Measurements from ENCODE around the gene PAOX. TPM values are rescaled to one million over a fixed set of nuclear protein-coding genes. Genes with fewer than 3 reads are reported as not detected.
"Not testable (repeated sequence)": the region's sequence is repeated elsewhere in the genome, so short reads cannot be mapped to it uniquely, and the experiment has no call there.

PAOX gene
- polyA plus RNA-seq, 1 experiment, result 4.5 TPM

DNA sequence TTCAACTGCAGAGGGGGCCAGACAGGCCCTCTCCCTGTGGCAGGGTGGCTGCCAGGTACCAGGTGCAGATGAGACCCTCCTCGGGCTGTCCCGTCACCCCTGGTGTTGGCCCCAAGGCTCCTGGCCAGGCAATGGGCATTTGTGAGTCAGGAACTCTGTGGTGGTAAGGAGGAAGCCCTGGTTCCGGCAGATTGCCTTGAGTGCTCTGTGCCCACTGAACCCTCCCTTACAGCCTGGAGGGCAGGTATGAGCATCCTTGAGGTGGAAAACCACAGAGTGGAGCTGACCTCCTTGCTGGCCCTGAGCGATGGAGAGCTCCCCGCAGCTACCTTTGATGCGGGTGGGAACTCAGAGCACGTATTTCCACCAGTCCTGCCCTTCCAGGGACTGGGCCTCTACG lies 2.0 kb downstream of the PAOX start:
- TF ChIP-seq, protein P1, sequence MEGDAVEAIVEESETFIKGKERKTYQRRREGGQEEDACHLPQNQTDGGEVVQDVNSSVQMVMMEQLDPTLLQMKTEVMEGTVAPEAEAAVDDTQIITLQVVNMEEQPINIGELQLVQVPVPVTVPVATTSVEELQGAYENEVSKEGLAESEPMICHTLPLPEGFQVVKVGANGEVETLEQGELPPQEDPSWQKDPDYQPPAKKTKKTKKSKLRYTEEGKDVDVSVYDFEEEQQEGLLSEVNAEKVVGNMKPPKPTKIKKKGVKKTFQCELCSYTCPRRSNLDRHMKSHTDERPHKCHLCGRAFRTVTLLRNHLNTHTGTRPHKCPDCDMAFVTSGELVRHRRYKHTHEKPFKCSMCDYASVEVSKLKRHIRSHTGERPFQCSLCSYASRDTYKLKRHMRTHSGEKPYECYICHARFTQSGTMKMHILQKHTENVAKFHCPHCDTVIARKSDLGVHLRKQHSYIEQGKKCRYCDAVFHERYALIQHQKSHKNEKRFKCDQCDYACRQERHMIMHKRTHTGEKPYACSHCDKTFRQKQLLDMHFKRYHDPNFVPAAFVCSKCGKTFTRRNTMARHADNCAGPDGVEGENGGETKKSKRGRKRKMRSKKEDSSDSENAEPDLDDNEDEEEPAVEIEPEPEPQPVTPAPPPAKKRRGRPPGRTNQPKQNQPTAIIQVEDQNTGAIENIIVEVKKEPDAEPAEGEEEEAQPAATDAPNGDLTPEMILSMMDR (IDR thresholded peaks at IDR 0.05; ENCODE audit: insufficient read depth, low read depth, low read length), result no peak
- no peak for DNase-seq (ENCODE audit: low read depth)
- POLR2A ChIA-PET, result no interaction called here
- Histone ChIP-seq H3K36me3 (ENCODE audit: control insufficient read depth, insufficient read depth, low read length) (peaks cover 1% of the 10 kb centered on the region; the same call in 1 of the 2 replicates), H3K4me3 (ENCODE audit: low read depth, low read length) (no peak overlapping the region), H3K27me3 (ENCODE audit: control insufficient read depth, insufficient read depth, low read length) (no peaks in the 10 kb centered on the region)
- CTCF ChIA-PET, result no interaction called here

- Histone ChIP-seq H3K36me3 (ENCODE audit: control insufficient read depth, insufficient read depth, low read length) (peaks cover 2% of the 10 kb centered on the region), H3K27me3 (ENCODE audit: control insufficient read depth, insufficient read depth, low read length) (no peaks in the 10 kb centered on the region), H3K4me3 (ENCODE audit: low read depth, low read length) (no peak overlapping the region)
- POLR2A ChIA-PET, result no interaction called here
- DNase-seq (ENCODE audit: low read depth), result no peak
- TF ChIP-seq, protein P1 (IDR thresholded peaks at IDR 0.05; ENCODE audit: insufficient read depth, low read depth, low read length), result no peak
- CTCF ChIA-PET, result no interaction called here
Observed at GRCh38 chr10:133383551-133383950, 4.5 kb downstream of the PAOX start.

DNA sequence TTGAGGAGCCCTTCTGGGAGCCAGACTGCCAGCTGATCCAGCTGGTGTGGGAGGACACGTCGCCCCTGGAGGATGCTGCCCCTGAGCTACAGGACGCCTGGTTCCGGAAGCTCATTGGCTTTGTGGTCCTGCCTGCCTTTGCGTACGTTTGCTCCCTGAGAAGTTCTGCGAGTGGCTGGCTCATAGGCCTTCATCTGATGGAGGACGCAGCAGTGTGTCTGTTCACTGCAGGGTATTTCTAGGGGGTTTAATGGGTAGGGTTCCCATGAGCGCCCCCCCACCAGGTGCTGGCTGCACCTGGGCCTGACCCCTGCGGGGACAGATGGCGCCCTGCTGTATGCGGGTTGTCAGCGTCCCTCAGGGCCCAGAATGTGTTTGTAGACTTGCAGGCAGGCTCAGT lies 5.0 kb downstream of the PAOX start:
- H3K36me3 ChIP-seq (ENCODE audit: control insufficient read depth, insufficient read depth, low read length), result peaks cover 3% of the 10 kb centered on the region
- no peaks in the 10 kb centered on the region for H3K27me3 ChIP-seq (ENCODE audit: control insufficient read depth, insufficient read depth, low read length)
- TF ChIP-seq, protein P1 (IDR thresholded peaks at IDR 0.05; ENCODE audit: insufficient read depth, low read depth, low read length), result no peak
- no peak for DNase-seq (ENCODE audit: low read depth)
- POLR2A ChIA-PET, result no interaction called here
- H3K4me3 ChIP-seq (ENCODE audit: low read depth, low read length), result no peak overlapping the region
- CTCF ChIA-PET, result no interaction called here

DNA sequence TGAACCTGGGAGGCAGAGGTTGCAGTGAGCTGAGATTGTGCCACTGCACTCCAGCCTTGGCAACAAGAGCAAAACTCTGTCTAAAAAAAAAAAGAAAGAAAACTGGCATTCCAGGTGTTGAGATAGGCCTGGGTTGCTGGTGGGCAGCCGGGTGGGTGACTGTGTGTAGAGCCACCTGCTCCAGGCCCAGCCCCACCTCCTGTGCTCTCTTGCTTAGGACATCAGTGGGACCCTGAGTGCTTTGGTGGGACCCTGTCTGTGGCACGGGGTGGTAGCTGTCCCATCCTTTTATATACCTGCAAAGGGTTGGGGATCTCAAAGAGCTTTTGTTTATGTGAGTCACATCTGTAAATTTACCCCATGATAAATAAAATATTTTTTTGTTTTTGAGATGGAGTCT lies 6.2 kb downstream of the PAOX start:
- TF ChIP-seq, protein P1 (IDR thresholded peaks at IDR 0.05; ENCODE audit: insufficient read depth, low read depth, low read length), result no peak
- Histone ChIP-seq H3K36me3 (ENCODE audit: control insufficient read depth, insufficient read depth, low read length) (peaks cover 4% of the 10 kb centered on the region), H3K27me3 (ENCODE audit: control insufficient read depth, insufficient read depth, low read length) (no peaks in the 10 kb centered on the region), H3K4me3 (ENCODE audit: low read depth, low read length) (no peak overlapping the region)
- POLR2A ChIA-PET, result no interaction called here
- CTCF ChIA-PET, result no interaction called here
- no peak for DNase-seq (ENCODE audit: low read depth)

- not testable (repeated sequence) for DNase-seq (ENCODE audit: low read depth); H3K36me3 ChIP-seq (ENCODE audit: control insufficient read depth, insufficient read depth, low read length); H3K27me3 ChIP-seq (ENCODE audit: control insufficient read depth, insufficient read depth, low read length); H3K4me3 ChIP-seq (ENCODE audit: low read depth, low read length)
- ChIA-PET CTCF (interaction anchor here (0.6 to 1.2 kb wide), 2 partner anchors 50 to 57 kb away, joined by 3 to 4 read pairs; no protein-coding TSS in a partner anchor), POLR2A (interaction anchor here (0.6 kb wide), 1 partner anchor 9 kb away, joined by 3 read pairs; no protein-coding TSS in a partner anchor)
Observed at GRCh38 chr10:133386951-133387350, 7.9 kb downstream of the PAOX start.

DNA sequence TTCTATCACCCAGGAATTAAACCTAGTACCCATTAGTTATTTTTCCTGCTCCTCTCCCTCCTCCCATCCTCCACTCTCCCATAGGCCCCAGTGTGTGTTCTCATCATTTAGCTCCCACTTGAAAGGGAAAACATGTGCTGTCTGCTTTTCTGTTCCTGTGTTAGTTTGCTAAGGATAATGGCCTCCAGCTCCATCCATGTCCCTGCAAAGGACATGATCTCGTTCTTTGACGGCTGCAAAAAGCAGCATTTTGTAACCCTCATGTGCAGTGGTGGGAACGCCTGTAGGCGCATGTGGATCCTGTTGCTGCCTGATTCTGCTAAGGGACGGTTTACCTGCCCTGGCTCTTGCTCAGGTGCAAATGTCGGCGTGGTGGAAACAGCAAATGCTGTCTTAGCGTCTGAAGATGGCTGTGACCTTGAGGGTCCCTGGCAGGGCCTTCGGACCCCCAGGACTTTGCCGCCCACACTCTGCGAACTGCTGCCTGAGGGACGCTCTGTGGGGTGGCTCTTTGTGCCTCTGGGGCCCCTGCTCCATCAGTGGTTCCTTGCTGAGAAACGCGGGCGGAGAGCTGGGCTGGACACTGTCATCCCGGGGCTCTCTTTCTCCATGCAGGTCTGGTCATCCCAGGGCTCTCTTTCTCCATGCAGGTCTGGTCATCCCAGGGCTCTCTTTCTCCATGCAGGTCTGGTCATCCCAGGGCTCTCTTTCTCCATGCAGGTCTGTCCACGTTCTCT lies 9.3 kb downstream of the PAOX start:
- ChIA-PET CTCF (interaction anchor here (0.7 kb wide), 1 partner anchor 9 kb away, joined by 3 read pairs; no protein-coding TSS in a partner anchor), POLR2A (no interaction called here)
- no peak for DNase-seq (ENCODE audit: low read depth)
- TF ChIP-seq, protein P1 (IDR thresholded peaks at IDR 0.05; ENCODE audit: insufficient read depth, low read depth, low read length), result no peak
- Histone ChIP-seq H3K36me3 (ENCODE audit: control insufficient read depth, insufficient read depth, low read length) (peaks cover 4% of the 10 kb centered on the region), H3K27me3 (ENCODE audit: control insufficient read depth, insufficient read depth, low read length) (no peaks in the 10 kb centered on the region), H3K4me3 (ENCODE audit: low read depth, low read length) (no peak overlapping the region)

Measured in BJ (cell line).